ENCODE measurements around the gene MINK1. TPM values are rescaled to one million over a fixed set of nuclear protein-coding genes. Genes with fewer than 3 reads are reported as not detected.
"Not testable (repeated sequence)": the region's sequence is repeated elsewhere in the genome, so short reads cannot be mapped to it uniquely, and the experiment has no call there.

Gene MINK1
- total RNA-seq, 2 donors from 2014 or later = 53.3 to 67.0 TPM

DNA sequence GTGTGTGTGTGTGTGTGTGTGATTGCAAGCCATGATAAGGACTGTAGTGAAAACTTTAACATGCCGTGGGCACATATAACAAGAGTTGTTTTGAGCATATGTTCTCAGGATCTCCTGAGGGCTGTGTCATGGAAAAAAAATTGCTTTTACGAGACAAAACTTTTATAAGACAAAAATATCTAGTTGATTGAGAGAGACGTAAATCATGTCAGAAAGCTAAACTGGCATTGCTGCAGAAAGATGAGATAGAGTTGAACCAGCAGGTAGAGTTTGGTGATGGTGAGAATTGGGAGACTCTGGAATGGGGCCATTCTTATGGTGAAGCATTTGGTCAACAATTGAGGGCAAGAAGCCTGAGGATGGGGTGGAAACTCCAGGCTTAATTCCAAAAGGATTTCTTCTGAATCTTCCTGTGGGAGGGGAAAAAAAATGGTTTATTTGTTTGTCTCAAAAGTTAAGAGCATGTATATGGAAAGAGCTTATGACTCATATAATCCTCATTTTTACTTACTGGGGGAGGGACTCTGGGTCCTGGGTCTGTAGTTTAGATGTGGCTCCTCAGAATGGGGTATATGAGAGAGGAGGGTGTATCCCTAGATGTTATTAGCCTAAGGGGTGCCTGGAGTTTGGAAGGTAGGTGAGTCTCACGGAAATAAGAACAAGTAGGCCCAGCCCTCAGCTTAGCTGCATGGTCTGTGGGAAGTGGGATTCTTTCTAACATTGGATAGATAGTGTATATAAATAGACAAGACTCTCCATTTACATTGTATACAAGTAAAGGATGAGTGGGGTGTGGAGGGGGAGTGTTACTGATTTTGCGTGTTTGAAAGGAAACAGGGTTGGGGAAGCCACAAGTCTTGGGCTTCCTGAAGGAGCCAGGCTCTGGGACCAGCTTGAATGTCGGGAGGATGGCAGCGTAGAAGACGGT, 7.1 kb downstream of the MINK1 start:
- no peak for DNase-seq (ENCODE audit: low spot score)
- intact Hi-C loops (cut with DNase I) = no loop called here

DNA sequence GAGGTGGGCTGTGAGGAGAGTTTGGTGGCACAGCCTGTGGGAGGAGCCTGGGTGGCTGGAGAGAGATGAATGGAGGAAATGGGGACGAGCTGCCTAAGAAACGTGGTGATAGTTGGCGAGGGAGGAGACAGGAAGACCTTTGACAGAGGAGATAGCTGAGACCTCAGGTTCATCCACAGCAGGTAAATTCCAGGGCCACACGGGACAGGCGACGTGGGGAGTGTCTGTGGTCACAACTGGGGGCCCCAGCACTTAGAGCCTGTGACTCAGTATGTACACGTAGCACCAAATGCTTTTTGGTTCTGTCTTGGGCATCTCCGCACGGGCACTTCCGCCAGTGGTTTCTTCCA, 7.7 kb downstream of the MINK1 start:
- no peak for DNase-seq (ENCODE audit: low spot score)
- intact Hi-C loops (cut with DNase I) = no loop called here

- DNase-seq (ENCODE audit: low spot score) = no peak
- intact Hi-C loops (cut with DNase I) = no loop called here
These were observed 9.2 kb downstream of the MINK1 start for GRCh38 chr17:4842376-4842775.

DNA sequence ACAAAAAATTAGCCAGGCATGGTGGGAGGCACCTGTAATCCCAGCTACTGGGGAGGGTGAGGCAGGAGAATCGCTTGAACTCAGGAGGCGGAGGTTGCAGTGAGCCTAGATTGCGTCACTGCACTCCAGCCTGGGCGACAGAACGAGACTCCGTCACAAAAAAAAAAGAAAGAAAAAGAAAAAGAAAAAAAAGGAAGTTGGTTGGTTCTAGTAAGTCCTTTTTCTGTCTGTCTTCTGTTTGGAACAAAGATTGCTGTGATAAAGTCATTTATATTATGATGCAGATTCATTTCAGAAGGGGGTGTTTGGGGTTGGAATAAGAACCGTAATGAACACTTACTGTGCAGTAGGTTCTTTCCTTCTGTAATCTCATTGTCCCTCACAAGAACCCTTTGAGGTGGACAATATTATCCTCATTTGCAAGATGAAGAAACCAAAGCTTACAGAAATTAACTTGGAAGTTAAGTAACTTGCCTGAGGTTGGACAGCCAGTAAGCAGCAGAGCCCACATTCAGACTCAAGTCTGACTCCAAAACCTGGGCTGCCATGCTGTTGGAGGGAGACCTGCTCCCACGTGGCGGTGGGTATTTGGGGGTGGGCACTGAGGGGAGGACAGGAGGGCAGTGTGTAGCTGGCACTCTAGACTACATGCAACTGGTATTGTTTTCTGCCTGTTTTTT, 10.3 kb downstream of the MINK1 start:
- no peak for DNase-seq (ENCODE audit: low spot score)
- intact Hi-C loops (cut with DNase I) = no loop called here

DNA sequence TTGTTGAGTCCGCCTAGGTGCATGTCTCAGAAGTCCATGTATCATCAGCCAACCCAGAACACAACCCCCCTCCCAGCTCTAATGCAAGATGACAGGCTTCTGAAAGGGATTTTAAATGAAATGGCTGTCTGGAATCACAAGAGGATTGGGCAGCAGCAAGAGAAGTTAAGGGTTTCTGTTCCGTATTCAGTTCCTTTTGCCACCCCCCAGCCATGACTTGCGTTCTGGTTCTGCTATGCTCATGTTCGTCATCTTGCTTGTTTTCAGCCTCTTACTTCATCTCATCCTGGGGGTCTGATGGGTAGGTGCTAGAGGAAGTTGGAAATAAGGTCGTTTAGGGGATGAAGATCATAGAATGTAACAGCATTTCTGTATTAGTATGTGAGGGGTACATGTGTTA, 12.0 kb downstream of the MINK1 start:
- intact Hi-C loops (cut with DNase I) = no loop called here
- no peak for DNase-seq (ENCODE audit: low spot score)

DNA sequence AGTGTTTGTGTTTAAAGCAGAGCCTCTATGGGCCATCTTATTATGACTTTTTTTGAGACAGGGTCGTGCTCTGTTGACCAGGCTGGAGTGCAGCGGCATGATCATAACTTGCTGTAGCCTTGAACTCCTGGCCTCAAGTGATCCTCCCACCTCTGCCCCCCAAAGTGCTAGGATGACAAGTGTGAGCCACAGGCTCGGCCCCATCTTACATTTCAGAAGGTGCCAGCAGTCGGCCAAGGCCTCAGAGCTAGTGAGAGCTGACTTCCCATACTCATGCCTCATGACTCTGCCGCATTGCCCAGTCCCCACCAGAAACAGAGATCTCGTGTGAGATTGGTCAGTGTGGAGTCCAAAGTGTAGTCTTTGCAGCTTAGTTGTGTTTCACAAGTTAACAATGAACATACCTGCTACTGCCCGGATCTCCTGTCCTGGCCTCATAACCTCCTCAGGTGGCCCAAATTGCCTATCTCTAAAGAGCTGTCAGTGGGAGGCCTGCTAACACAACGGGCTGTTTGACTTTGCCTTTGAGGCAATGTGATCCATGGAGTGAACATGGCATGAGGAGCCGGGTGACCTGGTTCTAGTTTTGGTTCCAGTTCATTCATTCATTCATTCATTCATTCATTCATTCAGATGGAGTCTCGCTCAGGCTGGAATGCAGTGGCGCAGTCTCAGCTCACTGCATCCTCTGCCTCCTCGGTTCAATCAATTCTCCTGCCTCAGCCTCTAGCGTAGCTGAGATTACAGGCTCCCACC, 13.7 kb downstream of the MINK1 start:
- intact Hi-C loops (cut with DNase I) = no loop called here
- DNase-seq (ENCODE audit: low spot score) = no peak

- intact Hi-C loops (cut with DNase I) = no loop called here
- DNase-seq (ENCODE audit: low spot score) = no peak
These were observed 15.9 kb downstream of the MINK1 start for GRCh38 chr17:4849011-4849536.

DNA sequence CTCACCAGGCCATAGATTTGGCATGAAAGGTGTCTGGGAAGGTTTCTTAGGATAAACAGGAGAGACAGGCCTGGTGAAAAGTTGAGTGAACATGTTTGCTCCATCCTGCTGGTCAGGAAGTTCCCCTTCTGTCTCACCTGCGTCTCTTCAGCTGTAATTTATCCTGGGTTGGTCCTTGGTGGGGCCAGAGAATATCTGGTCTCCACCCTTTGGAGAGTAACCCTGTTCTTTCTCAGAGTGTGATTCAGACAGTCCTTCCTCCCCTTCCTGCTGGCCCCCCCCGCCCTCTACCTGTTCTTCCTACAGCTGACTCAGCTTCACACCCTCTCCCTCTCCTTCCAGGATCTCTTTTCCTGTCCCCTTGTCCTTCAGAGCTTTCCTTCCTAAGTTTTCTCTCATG, 17.1 kb downstream of the MINK1 start:
- intact Hi-C loops (cut with DNase I) = no loop called here
- DNase-seq (ENCODE audit: low spot score) = no peak

GRCh38 chr17:4851084-4851483, 17.9 kb downstream of the MINK1 start:
- intact Hi-C loops (cut with DNase I) = no loop called here
- DNase-seq (ENCODE audit: low spot score) = no peak

DNA sequence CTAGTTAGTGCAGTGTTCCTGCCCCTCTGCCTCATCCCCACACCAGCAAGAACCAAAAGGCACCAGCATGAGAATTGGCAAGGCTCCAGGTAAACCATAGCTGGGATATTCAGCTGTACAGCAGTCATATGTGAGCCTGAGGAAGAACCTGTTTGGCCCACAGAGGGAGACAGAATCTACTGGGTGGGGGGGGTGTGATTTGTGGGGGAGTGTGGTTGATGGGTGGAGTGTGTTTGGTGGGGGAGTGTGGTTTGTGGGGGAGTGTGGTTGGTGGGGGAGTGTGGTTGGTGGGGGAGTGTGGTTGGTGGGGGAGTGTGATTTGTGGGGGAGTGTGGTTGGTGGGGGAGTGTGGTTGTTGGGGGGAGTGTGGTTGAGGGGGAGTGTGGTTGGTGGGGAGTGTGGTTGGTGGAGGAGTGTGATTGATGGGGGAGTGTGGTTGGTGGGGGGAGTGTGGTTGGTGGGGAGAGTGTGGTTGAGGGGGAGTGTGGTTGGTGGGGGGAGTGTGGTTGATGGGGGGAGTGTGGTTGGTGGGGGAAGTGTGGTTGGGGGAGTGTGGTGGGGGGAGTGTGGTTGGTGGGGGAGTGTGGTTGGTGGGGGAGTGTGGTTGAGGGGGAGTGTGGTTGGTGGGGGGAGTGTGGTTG, 19.5 kb downstream of the MINK1 start:
- no peak for DNase-seq (ENCODE audit: low spot score)
- intact Hi-C loops (cut with DNase I) = no loop called here

- intact Hi-C loops (cut with DNase I) = no loop called here
- no peak for DNase-seq (ENCODE audit: low spot score)
These were observed 20.1 kb downstream of the MINK1 start for GRCh38 chr17:4853208-4853671.

DNA sequence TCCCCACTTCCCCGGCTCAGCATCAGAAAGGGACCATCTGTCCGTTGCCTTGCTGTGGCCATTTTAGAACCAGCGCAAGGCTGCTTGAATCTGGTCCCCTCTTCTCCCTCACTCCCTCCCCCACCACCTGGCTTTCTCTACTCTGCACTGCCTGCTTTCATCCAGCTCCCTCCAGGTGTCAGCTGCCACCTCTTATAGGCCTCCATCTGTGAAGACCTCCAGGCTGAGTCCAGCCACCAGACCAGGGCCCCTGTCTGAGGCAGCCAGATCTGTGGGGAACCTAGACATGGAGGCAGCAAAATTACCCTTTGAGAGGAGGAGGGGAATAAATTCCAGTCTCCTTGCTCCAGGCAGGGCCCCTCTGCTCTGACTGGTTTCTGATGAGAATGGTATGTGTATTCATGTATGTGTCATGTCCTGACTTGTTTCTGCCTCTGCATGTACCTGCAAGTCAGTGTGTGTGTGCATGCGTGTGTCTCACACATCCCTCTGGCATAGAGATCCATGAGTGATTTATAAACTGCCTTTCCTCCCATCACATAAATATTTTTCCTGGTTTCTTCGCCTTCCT, 21.1 kb downstream of the MINK1 start:
- DNase-seq (ENCODE audit: low spot score) = no peak
- intact Hi-C loops (cut with DNase I) = no loop called here

DNA sequence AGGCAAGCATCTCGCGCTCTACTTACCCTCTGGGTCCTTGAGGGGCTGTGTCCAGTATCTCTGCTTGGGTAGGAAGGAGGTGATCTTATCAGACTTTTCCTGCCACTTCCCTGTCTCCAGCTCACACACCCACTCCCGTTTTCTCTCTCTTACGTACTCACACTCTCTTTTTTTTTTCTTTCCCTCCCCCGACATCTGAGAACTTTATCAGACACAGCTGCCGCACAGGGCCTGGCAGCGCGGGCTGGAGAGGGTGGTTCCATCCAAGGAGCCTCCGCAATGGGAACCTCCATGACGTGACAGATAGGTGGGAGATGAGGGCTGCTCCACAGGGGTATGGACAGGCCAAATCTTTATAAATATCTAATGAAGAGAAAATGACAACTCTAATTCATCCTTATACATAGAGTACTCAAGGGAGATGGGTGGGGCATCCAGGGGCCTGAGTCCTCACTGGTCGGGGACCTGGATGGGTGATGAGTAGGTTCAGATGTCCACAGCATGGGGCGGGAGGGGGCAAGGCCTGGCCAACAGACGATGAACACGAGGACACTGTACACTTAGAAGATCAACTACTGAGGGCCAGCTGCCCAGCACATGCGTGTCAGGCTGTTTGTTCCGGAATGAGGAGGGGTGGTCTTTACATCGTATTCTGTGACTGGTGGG, 23.3 kb downstream of the MINK1 start:
- no peak for DNase-seq (ENCODE audit: low spot score)
- intact Hi-C loops (cut with DNase I) = no loop called here

- intact Hi-C loops (cut with DNase I) = no loop called here
- no peak for DNase-seq (ENCODE audit: low spot score)
These were observed 23.8 kb downstream of the MINK1 start for GRCh38 chr17:4856937-4857314.

DNA sequence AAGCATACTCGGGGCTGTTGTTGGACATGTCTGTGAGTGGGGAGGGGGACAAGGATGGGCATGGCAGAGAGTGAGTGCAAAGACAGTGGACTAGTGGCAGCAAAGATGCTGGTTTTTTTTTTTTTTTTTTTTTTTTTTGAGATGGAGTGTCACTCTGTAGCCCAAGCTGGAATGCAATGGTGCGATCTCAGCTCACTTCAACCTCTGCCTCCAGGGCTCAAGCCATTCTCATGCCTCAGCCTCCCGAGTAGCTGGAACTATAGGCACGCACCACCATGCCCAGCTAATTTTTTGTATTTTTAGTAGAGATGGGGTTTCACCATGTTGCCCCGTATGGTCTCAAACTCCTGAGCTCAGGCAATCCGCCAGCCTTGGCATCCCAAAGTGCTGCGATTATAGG, 24.2 kb downstream of the MINK1 start:
- DNase-seq (ENCODE audit: low spot score); intact Hi-C loops (cut with DNase I): not testable (repeated sequence)

- intact Hi-C loops (cut with DNase I) = no loop called here
- no peak for DNase-seq (ENCODE audit: low spot score)
These were observed 25.1 kb downstream of the MINK1 start for GRCh38 chr17:4858068-4858881.

- DNase-seq (ENCODE audit: low spot score) = no peak
- intact Hi-C loops (cut with DNase I) = no loop called here
These were observed 25.7 kb downstream of the MINK1 start for GRCh38 chr17:4858882-4859260.

Measured in posterior vena cava (tissue), 2 donors.